ENCODE data around the gene IP6K3. TPM values are rescaled to one million over a fixed set of nuclear protein-coding genes. Genes with fewer than 3 reads are reported as not detected.

The IP6K3 gene, protein sequence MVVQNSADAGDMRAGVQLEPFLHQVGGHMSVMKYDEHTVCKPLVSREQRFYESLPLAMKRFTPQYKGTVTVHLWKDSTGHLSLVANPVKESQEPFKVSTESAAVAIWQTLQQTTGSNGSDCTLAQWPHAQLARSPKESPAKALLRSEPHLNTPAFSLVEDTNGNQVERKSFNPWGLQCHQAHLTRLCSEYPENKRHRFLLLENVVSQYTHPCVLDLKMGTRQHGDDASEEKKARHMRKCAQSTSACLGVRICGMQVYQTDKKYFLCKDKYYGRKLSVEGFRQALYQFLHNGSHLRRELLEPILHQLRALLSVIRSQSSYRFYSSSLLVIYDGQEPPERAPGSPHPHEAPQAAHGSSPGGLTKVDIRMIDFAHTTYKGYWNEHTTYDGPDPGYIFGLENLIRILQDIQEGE
- polyA plus RNA-seq, result 0.34 TPM
- long read RNA-seq, donor 1, result 0 reads
- long read RNA-seq, donor 2, result 0 reads
- long read RNA-seq, donor 3, result 0 reads
- long read RNA-seq, donor 4, result 0 reads
- long read RNA-seq, donor 5, result 0 reads
- long read RNA-seq, donor 6, partial matches to known transcripts, result 0 of 1 reads
- long read RNA-seq, donor 6, other reads (novel, unspliced or antisense), result 0 of 1 reads
- long read RNA-seq, donor 7, result 0 reads
- long read RNA-seq, donor 8, partial matches to known transcripts, result 0 of 1 reads
- long read RNA-seq, donor 8, other reads (novel, unspliced or antisense), result 0 of 1 reads
- long read RNA-seq, donor 9, result 0 reads
- long read RNA-seq, donor 10, result 0 reads
- long read RNA-seq, donor 11, result 0 reads

DNA sequence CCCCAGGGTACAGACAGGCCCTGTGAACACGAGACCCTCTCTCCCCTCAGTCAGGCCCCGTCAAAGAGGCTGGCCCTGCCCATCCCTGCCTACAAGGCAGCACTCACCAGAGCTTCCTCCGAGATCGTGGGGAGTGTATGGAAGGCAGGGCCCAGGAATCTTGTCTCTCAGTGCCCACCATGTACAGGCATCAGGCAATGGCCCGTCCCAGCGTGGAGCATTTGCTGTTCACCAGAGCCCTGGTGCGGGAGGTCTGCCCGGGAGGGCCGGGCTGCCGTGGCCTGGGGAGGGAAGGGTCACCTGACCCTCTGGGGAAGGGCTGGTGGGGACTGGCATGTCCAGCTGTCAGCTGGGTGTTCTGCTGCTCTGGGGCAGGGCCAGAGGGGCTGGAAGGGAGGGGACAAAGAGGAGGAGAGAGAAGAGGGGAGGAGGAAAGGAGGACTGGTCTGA lies at the start of gene IP6K3:
Gene IP6K3, minus strand, starts transcription at position 255 of the 450 bp plus-strand sequence. CDS start 11,429 bp downstream, outside the sequence.
- H3K4me1 ChIP-seq (ENCODE audit: control insufficient read depth, insufficient read depth, low read length), result peaks cover 66% of the 10 kb centered on the region
- no peaks in the 10 kb centered on the region for H3K36me3 ChIP-seq (ENCODE audit: control insufficient read depth, insufficient read depth, low read length)
- H3K27ac ChIP-seq (ENCODE audit: low read length), result peak within 1 kb of the TSS; percentile 92
- H3K4me3 ChIP-seq (ENCODE audit: low read length), result no peak within 1 kb of the TSS
- no peaks in the 10 kb centered on the region for H3K27me3 ChIP-seq (ENCODE audit: control insufficient read depth, insufficient read depth, low read length)
- no CpG with 5 or more reads among the region's 10 CpGs for WGBS (ENCODE audit: insufficient coverage, low lambda C conversion rate)
- DNase-seq, result no peak
- H3K9me3 ChIP-seq (ENCODE audit: control insufficient read depth, low read depth, low read length), result no peaks in the 10 kb centered on the region

DNA sequence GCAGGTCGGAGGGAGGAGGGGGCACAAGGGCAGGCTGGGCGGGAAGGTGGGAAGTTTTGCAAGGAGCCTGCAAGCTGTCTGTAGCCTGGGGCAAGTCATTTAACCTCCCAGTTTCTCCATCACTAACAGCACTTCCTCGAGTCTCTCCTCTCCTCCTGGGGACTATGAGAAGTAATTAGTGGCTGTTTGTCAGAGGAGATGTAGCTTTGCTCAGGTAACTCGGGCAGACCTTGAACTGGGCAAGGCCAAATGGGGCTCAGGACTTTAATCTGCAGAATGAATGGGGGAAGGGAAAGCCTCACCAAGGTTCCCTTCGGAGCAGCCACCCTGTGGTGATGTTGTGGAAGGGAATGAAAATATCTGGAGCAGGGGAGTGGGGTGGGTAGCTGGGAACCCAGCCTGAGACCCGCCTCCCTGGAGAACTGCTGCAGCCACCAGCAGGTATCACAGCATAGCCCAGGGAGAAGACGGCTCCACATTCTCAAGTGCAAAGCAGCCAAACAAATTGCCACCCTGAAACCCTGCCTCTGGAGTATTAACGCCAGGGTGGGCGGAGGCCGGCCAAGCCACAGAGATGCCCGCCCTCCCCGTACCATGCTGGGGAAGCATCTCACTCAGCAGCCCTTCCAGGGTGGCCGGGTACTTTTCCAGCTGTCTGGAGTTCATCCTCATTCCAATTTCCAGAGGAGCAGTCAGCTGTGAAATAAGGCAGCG lies 48.4 kb upstream of the IP6K3 start:
- Histone ChIP-seq H3K9me3 (ENCODE audit: control insufficient read depth, low read depth, low read length) (no peaks in the 10 kb centered on the region), H3K4me3 (ENCODE audit: low read length) (no peak overlapping the region), H3K27ac (ENCODE audit: low read length) (no peak overlapping the region), H3K36me3 (ENCODE audit: control insufficient read depth, insufficient read depth, low read length) (no peaks in the 10 kb centered on the region), H3K4me1 (ENCODE audit: control insufficient read depth, insufficient read depth, low read length) (peaks cover 14% of the 10 kb centered on the region), H3K27me3 (ENCODE audit: control insufficient read depth, insufficient read depth, low read length) (no peaks in the 10 kb centered on the region)
- no CpG with 5 or more reads among the region's 14 CpGs for WGBS (ENCODE audit: insufficient coverage, low lambda C conversion rate)
- DNase-seq, result peak; percentile 53 to 74

DNA sequence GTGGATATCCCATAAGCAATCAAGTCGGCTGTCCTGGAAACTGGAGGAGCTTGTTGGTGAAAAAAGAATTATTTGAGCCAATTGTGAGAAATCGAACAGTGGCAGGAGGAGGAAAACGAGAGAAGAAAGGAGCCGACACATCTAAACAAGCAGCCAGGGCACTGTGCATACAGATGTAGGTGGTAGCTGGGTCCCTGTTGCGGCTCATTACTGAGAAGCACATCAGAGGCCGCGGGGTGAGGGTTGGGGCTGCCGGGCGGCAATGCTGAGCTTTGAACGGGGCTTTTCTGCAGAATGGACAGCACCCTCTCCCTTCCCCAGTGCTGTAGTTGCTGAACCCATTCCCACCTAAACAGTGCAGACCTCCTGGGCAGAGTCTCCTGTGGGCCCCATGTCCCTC lies 46.3 kb upstream of the IP6K3 start:
- no peak overlapping the region for H3K27ac ChIP-seq (ENCODE audit: low read length)
- H3K36me3 ChIP-seq (ENCODE audit: control insufficient read depth, insufficient read depth, low read length), result no peaks in the 10 kb centered on the region
- peaks cover 18% of the 10 kb centered on the region for H3K4me1 ChIP-seq (ENCODE audit: control insufficient read depth, insufficient read depth, low read length)
- no peak for DNase-seq
- no peaks in the 10 kb centered on the region for H3K9me3 ChIP-seq (ENCODE audit: control insufficient read depth, low read depth, low read length)
- no peak overlapping the region for H3K4me3 ChIP-seq (ENCODE audit: low read length)
- H3K27me3 ChIP-seq (ENCODE audit: control insufficient read depth, insufficient read depth, low read length), result no peaks in the 10 kb centered on the region
- WGBS (ENCODE audit: insufficient coverage, low lambda C conversion rate), result 92% methylated on average over 2 of the region's 10 CpGs

DNA sequence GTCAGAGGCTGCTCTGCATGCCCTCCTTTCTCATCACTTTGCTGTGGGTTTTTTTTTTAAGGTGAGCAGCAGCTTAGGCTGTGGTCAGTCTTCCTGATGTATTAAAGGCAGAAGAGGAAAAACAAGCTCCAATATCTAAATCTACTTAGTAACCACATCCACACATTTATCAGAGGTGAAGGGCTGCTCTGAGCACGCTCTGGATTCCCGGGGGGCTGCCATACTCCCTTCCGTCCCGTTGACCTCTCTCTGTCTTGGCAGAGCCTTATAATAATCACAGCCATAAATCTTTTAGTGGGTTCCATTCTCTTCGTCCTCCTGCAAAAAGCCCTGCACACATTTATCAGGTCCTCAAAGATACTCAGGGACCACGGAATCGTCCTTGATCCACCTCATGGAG lies 44.9 kb upstream of the IP6K3 start:
- Histone ChIP-seq H3K9me3 (ENCODE audit: control insufficient read depth, low read depth, low read length) (no peaks in the 10 kb centered on the region), H3K4me1 (ENCODE audit: control insufficient read depth, insufficient read depth, low read length) (peaks cover 30% of the 10 kb centered on the region), H3K27me3 (ENCODE audit: control insufficient read depth, insufficient read depth, low read length) (no peaks in the 10 kb centered on the region), H3K4me3 (ENCODE audit: low read length) (no peak overlapping the region), H3K27ac (ENCODE audit: low read length) (no peak overlapping the region), H3K36me3 (ENCODE audit: control insufficient read depth, insufficient read depth, low read length) (no peaks in the 10 kb centered on the region)
- no CpG with 5 or more reads among the region's 7 CpGs for WGBS (ENCODE audit: insufficient coverage, low lambda C conversion rate)
- DNase-seq, result no peak

DNA sequence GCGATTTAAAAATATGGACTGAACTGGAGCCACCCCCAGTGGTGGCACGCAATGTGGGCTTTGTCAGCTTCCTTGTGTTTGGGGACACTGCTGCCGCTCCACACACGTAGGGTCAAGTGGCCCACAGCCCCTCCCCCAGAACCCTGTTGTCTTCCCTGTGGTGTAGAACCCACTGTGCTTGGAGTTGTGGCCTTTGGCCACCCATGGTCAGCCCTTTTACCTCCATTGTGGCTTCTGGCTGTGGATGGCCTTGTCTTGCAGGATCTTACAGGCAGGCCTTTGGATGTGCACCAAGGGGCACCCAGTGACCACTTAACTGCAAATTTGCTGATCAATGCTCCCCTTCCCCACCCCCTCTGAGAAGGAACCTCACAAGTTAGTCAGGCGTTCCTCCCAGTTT lies 44.2 kb upstream of the IP6K3 start:
- no peak for DNase-seq
- H3K4me3 ChIP-seq (ENCODE audit: low read length), result no peak overlapping the region
- H3K27ac ChIP-seq (ENCODE audit: low read length), result no peak overlapping the region
- H3K9me3 ChIP-seq (ENCODE audit: control insufficient read depth, low read depth, low read length), result no peaks in the 10 kb centered on the region
- H3K4me1 ChIP-seq (ENCODE audit: control insufficient read depth, insufficient read depth, low read length), result peaks cover 34% of the 10 kb centered on the region
- H3K36me3 ChIP-seq (ENCODE audit: control insufficient read depth, insufficient read depth, low read length), result peaks cover 5% of the 10 kb centered on the region
- H3K27me3 ChIP-seq (ENCODE audit: control insufficient read depth, insufficient read depth, low read length), result no peaks in the 10 kb centered on the region
- WGBS (ENCODE audit: insufficient coverage, low lambda C conversion rate), result no CpG with 5 or more reads among the region's 5 CpGs

DNA sequence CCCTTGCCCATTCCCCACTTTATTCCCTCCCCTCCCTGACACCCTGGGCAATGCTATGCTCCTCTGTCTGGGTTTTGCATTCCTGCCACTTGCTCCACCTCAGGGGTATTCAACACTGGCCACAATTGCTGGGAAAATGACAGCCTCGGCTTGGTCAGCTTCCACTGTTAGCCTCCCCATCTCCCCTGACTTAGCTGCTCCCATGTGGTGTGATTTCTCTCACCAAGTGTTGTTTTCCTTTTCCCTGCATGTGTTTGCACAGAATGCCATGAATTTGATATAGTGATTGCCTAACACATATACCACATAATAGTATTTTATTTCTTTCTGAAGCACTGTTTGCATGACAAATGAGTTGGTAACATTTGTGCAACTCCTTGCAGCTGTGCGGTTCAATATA lies 43.7 kb upstream of the IP6K3 start:
- Histone ChIP-seq H3K27ac (ENCODE audit: low read length) (no peak overlapping the region), H3K9me3 (ENCODE audit: control insufficient read depth, low read depth, low read length) (no peaks in the 10 kb centered on the region), H3K27me3 (ENCODE audit: control insufficient read depth, insufficient read depth, low read length) (no peaks in the 10 kb centered on the region), H3K36me3 (ENCODE audit: control insufficient read depth, insufficient read depth, low read length) (peaks cover 8% of the 10 kb centered on the region), H3K4me1 (ENCODE audit: control insufficient read depth, insufficient read depth, low read length) (peaks cover 34% of the 10 kb centered on the region), H3K4me3 (ENCODE audit: low read length) (no peak overlapping the region)
- no peak for DNase-seq
- WGBS (ENCODE audit: insufficient coverage, low lambda C conversion rate), result no CpG with 5 or more reads among the region's 2 CpGs

DNA sequence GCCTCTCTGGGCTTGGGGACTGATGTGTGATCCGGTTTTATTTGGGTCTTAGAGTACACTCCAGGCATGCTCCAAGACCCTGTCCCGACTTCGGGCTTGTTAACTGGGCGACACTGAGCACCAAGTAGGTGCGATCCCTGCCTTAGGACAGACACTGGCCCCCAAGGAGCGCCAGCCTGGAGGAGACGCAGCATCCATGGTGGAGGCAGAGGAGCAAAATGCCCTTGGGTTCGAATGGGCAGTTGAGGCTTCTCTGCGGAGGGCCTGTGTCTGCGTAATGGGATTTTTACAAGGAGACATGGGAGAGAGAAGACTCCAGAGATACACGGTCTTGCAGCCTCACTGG lies 42.8 kb upstream of the IP6K3 start:
- WGBS (ENCODE audit: insufficient coverage, low lambda C conversion rate), result no CpG with 5 or more reads among the region's 11 CpGs
- Histone ChIP-seq H3K4me1 (ENCODE audit: control insufficient read depth, insufficient read depth, low read length) (peaks cover 26% of the 10 kb centered on the region), H3K9me3 (ENCODE audit: control insufficient read depth, low read depth, low read length) (no peaks in the 10 kb centered on the region), H3K27me3 (ENCODE audit: control insufficient read depth, insufficient read depth, low read length) (no peaks in the 10 kb centered on the region), H3K4me3 (ENCODE audit: low read length) (peak overlapping the region; percentile 13), H3K36me3 (ENCODE audit: control insufficient read depth, insufficient read depth, low read length) (peaks cover 16% of the 10 kb centered on the region), H3K27ac (ENCODE audit: low read length) (no peak overlapping the region)
- no peak for DNase-seq

DNA sequence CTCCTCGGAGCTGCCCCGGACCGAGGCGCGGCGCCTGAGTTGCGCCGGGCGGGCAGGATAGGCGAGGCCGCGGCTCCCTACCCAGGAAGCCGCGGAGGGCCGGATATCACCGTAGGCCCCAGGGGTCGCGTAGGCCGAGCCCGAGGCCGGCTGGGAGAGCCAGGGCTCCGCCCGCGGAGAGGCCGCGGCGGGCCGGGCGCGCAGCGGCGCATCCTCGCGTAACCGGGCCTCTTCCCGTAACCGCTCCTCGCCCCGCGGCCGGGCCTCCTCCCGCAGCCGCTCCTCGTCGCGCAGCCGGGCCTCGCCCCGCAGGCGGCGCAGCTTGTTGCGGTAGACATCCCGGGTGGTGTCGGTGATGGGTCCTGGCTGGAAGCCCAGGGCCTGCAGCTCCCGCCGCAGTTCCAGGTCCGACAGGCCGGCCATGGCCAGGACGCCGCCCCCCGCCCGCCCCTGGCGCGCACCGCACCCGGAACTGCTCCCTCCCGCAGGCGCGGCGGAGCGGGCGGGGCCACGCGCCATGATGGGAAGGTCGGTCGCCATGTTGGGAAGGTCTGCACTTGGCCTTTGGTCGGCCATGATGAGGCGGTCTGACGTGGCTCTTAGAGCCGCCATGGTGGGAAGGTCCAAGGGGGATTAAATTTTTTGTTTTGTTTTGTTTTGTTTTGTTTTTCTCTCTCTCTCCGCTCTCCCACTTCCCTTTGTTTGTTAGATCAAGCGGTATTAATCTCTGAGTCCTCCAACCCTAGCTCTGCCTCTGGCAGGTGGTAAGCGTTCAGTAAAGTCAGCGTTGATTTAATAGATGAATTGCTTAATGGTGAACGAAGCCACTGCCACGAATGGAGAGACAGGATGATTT lies 42.2 kb upstream of the IP6K3 start, which contains the start of gene LEMD2:
Gene LEMD2, minus strand, starts transcription at position 437 of the 856 bp plus-strand sequence. Its CDS starts 14 bp downstream, at position 423.
- peaks cover 20% of the 10 kb centered on the region for H3K4me1 ChIP-seq (ENCODE audit: control insufficient read depth, insufficient read depth, low read length)
- no peaks in the 10 kb centered on the region for H3K27me3 ChIP-seq (ENCODE audit: control insufficient read depth, insufficient read depth, low read length)
- peak within 1 kb of the TSS; percentile 64 for H3K4me3 ChIP-seq (ENCODE audit: low read length)
- peak; percentile 95 to 97 for DNase-seq
- no peaks in the 10 kb centered on the region for H3K9me3 ChIP-seq (ENCODE audit: control insufficient read depth, low read depth, low read length)
- peak within 1 kb of the TSS; percentile 82 for H3K27ac ChIP-seq (ENCODE audit: low read length)
- WGBS (ENCODE audit: insufficient coverage, low lambda C conversion rate), result 20% methylated on average over 1 of the region's 86 CpGs
- H3K36me3 ChIP-seq (ENCODE audit: control insufficient read depth, insufficient read depth, low read length), result peaks cover 21% of the 10 kb centered on the region

DNA sequence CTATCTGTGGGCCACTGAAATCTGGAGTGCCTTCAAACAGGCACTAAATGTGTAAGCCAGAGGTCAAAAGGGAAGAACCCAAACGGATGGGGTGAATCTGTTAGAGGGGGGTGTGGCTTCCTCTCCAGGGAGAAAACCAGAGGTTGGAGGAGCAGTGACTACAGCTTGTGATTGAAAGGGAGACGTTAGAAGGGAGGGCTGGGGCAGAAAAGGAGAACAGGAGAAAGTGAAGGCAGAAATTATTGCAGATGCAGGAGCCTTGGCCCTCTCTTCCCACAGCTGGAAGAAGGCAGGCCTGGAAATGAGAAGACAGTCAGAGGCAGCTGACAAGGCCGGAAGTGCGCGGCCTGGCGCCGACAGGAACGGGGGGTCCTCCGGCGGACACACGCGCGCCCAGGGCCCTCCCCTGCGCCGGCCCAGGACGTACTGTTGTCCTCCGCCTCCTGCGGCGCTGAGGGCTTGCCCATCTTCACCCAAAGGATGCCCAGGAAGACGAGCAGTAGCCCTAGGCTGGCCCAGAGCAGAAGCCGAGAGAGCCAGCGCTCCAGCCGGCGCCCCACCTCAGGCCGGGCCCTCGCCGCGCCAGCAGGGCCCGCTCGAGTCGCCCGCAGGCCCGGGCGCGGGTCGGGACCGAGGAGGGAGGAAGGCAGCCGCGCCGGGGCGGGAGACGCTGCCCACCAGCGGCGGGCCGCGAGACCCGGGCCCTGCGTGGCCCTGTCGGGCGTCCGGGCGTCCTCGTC lies 41.4 kb upstream of the IP6K3 start:
- peak overlapping the region; percentile 82 for H3K27ac ChIP-seq (ENCODE audit: low read length)
- H3K36me3 ChIP-seq (ENCODE audit: control insufficient read depth, insufficient read depth, low read length), result peaks cover 29% of the 10 kb centered on the region
- no CpG with 5 or more reads among the region's 53 CpGs for WGBS (ENCODE audit: insufficient coverage, low lambda C conversion rate)
- H3K4me3 ChIP-seq (ENCODE audit: low read length), result peak overlapping the region; percentile 64
- DNase-seq, result peak; percentile 54 to 82
- H3K4me1 ChIP-seq (ENCODE audit: control insufficient read depth, insufficient read depth, low read length), result peaks cover 20% of the 10 kb centered on the region
- no peaks in the 10 kb centered on the region for H3K9me3 ChIP-seq (ENCODE audit: control insufficient read depth, low read depth, low read length)
- H3K27me3 ChIP-seq (ENCODE audit: control insufficient read depth, insufficient read depth, low read length), result no peaks in the 10 kb centered on the region

Measured in large intestine (tissue), 12 donors.